AG04450 (cell line): Measurements from ENCODE around the gene ZNF430. TPM values are rescaled to one million over a fixed set of nuclear protein-coding genes. Genes with fewer than 3 reads are reported as not detected.

Experiments
- CTCF ChIA-PET: fragments of 300-600, 350-600 bp; formaldehyde crosslinking; extraction: SDS; loops from one replicate; lab custom pipeline; 2022; ENCODE audit warnings: antibody characterized with exemption, inconsistent platforms; lab: Charles Lee
- POLR2A ChIA-PET: fragments of 350-600 bp; formaldehyde crosslinking; extraction: SDS; loops from one replicate; lab custom pipeline; 2021; ENCODE audit warnings: antibody characterized with exemption, inconsistent platforms; lab: Yijun Ruan, JAX
- DNase-seq: peaks from one replicate; pipeline ENCODE4 v3.0.0-alpha.2; 2011; ENCODE audit warnings: low read depth, low spot score
- H3K27ac ChIP-seq: one replicate; pipeline ENCODE4 v1.5.1; 2012; ENCODE audit warnings: low read depth, low read length, control low read depth
- H3K27me3 ChIP-seq: one replicate; pipeline ENCODE4 v1.6.0; 2012; ENCODE audit warnings: low read length; ENCODE audit not compliant: control insufficient read depth, insufficient read depth
- H3K4me3 ChIP-seq: 2 replicates; pipeline ENCODE4 v1.5.1; 2011; ENCODE audit warnings: mild to moderate bottlenecking, low read depth, low read length, control low read depth
- H3K9me3 ChIP-seq: 2 replicates; pipeline ENCODE4 v1.5.1; 2012; ENCODE audit warnings: low read length; ENCODE audit not compliant: control insufficient read depth, insufficient read depth
- polyA plus RNA-seq: library from polyadenylated mRNA; depleted of rRNA; stranded (reverse); fragments of >200 nt; gene quantifications from 2 replicates; pipeline ENCODE4 v1.2.3, GENCODE V29; 2011
- TF ChIP-seq, protein P1 (sequence below): IDR thresholded peaks from 2 replicates; pipeline ENCODE4 v1.5.1; 2011; ENCODE audit warnings: low read depth, low read length, control low read depth, inconsistent platforms

The ZNF430 gene
- polyA plus RNA-seq, 1 experiment: 5.7 TPM

DNA sequence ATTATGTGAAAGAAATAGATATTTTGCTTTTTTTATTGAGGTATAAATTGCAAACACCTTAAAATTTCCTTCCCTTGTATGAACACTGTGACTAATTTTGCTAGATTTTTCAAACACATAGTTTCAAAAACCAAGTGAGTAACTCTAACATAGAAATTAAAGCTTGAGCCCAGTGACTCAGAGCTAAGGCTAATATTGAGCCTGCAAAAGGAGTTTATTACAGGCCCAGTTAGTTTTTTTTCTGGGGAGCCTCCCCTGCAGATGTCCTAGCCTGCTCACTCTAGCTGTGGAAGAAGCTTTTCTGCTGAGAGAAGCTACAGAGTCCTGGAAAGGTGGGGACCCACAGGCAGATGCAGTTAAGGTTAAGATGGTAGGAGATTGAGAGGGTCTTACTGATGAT lies 3.4 kb downstream of the ZNF430 start:
- Histone ChIP-seq H3K9me3 (no peaks in the 10 kb centered on the region; the same call in 1 of the 2 replicates), H3K27me3 (no peaks in the 10 kb centered on the region), H3K27ac (peak overlapping the region; percentile 47), H3K4me3 (no peak overlapping the region)
- DNase-seq: no peak
- TF ChIP-seq, protein P1, sequence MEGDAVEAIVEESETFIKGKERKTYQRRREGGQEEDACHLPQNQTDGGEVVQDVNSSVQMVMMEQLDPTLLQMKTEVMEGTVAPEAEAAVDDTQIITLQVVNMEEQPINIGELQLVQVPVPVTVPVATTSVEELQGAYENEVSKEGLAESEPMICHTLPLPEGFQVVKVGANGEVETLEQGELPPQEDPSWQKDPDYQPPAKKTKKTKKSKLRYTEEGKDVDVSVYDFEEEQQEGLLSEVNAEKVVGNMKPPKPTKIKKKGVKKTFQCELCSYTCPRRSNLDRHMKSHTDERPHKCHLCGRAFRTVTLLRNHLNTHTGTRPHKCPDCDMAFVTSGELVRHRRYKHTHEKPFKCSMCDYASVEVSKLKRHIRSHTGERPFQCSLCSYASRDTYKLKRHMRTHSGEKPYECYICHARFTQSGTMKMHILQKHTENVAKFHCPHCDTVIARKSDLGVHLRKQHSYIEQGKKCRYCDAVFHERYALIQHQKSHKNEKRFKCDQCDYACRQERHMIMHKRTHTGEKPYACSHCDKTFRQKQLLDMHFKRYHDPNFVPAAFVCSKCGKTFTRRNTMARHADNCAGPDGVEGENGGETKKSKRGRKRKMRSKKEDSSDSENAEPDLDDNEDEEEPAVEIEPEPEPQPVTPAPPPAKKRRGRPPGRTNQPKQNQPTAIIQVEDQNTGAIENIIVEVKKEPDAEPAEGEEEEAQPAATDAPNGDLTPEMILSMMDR: no peak
- ChIA-PET CTCF (no interaction called here), POLR2A (no interaction called here)

DNA sequence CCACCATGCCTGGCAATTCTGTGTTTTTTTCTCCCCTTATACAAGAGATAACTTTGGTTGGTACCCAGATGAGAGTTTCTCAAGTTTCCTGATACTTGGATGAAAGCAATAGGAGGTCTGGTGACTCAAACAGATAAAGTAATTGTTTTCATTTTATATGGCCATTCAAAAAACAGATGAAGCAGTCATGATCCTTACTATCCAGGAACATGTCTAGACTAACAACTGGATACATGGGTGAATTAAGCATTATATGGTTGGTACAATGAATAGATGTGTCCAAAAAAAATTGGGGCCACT lies 8.5 kb downstream of the ZNF430 start:
- ChIA-PET CTCF (no interaction called here), POLR2A (no interaction called here)
- H3K9me3 ChIP-seq: no peaks in the 10 kb centered on the region

DNA sequence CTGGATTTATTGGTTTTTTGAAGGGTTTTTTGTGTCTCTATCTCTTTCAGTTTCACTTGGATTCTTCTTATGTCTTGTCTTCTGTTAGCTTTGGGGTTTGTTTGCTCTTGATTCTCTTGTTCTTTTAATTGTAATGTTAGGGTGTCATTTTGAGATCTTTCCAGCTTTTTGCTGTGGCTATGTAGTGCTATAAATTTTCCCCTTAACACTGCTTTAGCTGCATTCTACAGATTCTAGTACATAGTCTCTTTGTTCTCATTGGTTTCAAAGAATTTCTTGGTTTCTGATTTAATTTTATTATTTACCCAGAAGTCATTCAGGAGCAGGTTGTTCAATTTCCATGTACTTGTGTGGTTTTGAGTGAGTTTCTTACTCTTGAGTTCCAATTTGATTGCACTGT lies 24.6 kb downstream of the ZNF430 start:
- ChIA-PET CTCF (no interaction called here), POLR2A (no interaction called here)
- no peak for DNase-seq
- Histone ChIP-seq H3K9me3 (peaks cover 10% of the 10 kb centered on the region), H3K4me3 (no peak overlapping the region), H3K27me3 (no peaks in the 10 kb centered on the region), H3K27ac (no peak overlapping the region)
- TF ChIP-seq, protein P1: no peak

More for the DNA sequence above, 8.5 kb downstream of the ZNF430 start:
- DNase-seq: no peak
- H3K27me3 ChIP-seq: no peaks in the 10 kb centered on the region
- no peak overlapping the region for H3K27ac ChIP-seq
- no peak overlapping the region for H3K4me3 ChIP-seq
- TF ChIP-seq, protein P1: no peak

DNA sequence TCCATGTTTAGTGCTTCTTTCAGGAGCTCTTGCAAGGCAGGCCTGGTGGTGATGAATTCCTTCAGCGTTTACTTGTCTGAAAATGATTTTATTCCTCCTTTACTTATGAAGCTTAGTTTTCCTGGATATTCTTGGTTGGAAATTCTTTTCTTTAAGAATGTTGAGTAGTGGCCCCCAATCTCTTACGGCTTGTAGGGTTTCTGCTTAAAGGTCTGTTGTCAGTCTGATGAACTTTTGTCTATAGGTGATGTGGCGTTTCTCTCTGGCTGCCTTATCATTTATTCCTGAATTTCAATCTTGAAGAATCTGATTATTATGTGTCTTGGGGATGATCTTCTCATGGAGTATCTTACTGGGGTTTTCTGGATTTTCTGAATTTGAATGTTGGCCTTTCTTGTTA lies 26.0 kb downstream of the ZNF430 start:
- ChIA-PET CTCF (interaction anchor here (0.7 kb wide), 1 partner anchor 86 kb away, joined by 5 read pairs; no protein-coding TSS in a partner anchor), POLR2A (no interaction called here)
- DNase-seq: no peak
- no peak overlapping the region for H3K27ac ChIP-seq
- H3K27me3 ChIP-seq: no peaks in the 10 kb centered on the region
- TF ChIP-seq, protein P1: no peak
- H3K4me3 ChIP-seq: no peak overlapping the region
- H3K9me3 ChIP-seq: peaks cover 10% of the 10 kb centered on the region

DNA sequence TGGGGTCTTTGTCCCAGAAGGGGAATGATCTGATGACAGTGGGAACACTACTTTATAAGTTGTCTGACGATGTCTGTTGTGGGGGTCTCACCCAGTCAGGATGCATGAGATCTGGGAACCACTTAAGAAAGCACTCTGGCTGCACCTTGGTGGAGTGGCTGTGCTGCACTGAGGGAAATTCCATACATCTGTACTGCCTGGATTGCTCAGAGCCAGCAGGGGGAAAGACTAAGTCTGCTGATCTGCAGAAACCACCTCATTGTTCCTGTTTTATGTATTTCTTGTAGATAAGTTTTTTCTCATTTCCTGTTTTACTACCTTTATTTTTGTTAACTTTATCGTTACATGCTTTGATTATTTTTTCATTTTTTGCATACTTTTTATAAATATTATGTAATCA lies 27.3 kb downstream of the ZNF430 start:
- H3K9me3 ChIP-seq: peaks cover 3% of the 10 kb centered on the region
- no peak overlapping the region for H3K4me3 ChIP-seq
- CTCF ChIA-PET: no interaction called here
- POLR2A ChIA-PET: no interaction called here
- no peaks in the 10 kb centered on the region for H3K27me3 ChIP-seq
- TF ChIP-seq, protein P1: no peak
- H3K27ac ChIP-seq: no peak overlapping the region
- DNase-seq: no peak
